Activated CD8-positive, alpha-beta T cell treated with anti-CD3 and anti-CD28 coated beads for 36 hours (primary cell): ENCODE measurements around the gene EPAS1. TPM values are rescaled to one million over a fixed set of nuclear protein-coding genes. Genes with fewer than 3 reads are reported as not detected.

Experiments used
- ATAC-seq: fragments of 200-7000 bp; cut with Tn5 transposase; one replicate; pipeline ENCODE4 v1.10.0; 2021; ENCODE audit warnings: mild to moderate bottlenecking, moderate library complexity
- CTCF ChIA-PET: fragments of 350-600 bp; sonication (Branson Sonifier 250); formaldehyde crosslinking; loops from one replicate; lab custom pipeline; 2021; ENCODE audit warnings: antibody characterized with exemption; lab: Charles Lee
- POLR2A ChIA-PET: fragments of 350-600 bp; sonication (Branson Sonifier 250); formaldehyde crosslinking; loops from one replicate; lab custom pipeline; 2021; ENCODE audit warnings: antibody characterized with exemption; lab: Charles Lee
- DNase-seq: peaks from one replicate; pipeline ENCODE4 v3.0.0-alpha.2; 2020
- H3K27ac Mint-ChIP-seq: one replicate; pipeline ENCODE4 v1.8.0; 2021; ENCODE audit warnings: mild to moderate bottlenecking, mixed read lengths
- H3K27me3 Mint-ChIP-seq: one replicate; pipeline ENCODE4 v1.8.0; 2021; ENCODE audit warnings: mixed read lengths
- H3K36me3 Mint-ChIP-seq: one replicate; pipeline ENCODE4 v1.8.0; 2021; ENCODE audit warnings: low read depth, mixed read lengths
- H3K4me1 Mint-ChIP-seq: one replicate; pipeline ENCODE4 v1.8.0; 2021; ENCODE audit warnings: low read depth, mixed read lengths
- H3K4me3 Mint-ChIP-seq: one replicate; pipeline ENCODE4 v1.8.0; 2021; ENCODE audit warnings: mild to moderate bottlenecking, moderate library complexity, mixed read lengths
- H3K9me3 Mint-ChIP-seq: one replicate; pipeline ENCODE4 v1.8.0; 2021; ENCODE audit warnings: mixed read lengths
- intact Hi-C: fragments of 100-400 bp; cut with micrococcal nuclease; formaldehyde crosslinking; loops from one replicate; pipeline ENCODE4 v1.10.0; 2022
- total RNA-seq, 2 experiments: library from RNA; stranded (reverse); gene quantifications; one replicate each; pipeline ENCODE4 v1.2.3, GENCODE V29; 2021
- TF ChIP-seq, protein P1 (sequence below): fragments of 200-600 bp; IDR thresholded peaks from one replicate; pipeline ENCODE4 v1.8.0; 2022; ENCODE audit warnings: antibody characterized with exemption, mild to moderate bottlenecking

EPAS1 gene
- total RNA-seq, 2 experiments from 2014 or later = 8.3 to 12.2 TPM

DNA sequence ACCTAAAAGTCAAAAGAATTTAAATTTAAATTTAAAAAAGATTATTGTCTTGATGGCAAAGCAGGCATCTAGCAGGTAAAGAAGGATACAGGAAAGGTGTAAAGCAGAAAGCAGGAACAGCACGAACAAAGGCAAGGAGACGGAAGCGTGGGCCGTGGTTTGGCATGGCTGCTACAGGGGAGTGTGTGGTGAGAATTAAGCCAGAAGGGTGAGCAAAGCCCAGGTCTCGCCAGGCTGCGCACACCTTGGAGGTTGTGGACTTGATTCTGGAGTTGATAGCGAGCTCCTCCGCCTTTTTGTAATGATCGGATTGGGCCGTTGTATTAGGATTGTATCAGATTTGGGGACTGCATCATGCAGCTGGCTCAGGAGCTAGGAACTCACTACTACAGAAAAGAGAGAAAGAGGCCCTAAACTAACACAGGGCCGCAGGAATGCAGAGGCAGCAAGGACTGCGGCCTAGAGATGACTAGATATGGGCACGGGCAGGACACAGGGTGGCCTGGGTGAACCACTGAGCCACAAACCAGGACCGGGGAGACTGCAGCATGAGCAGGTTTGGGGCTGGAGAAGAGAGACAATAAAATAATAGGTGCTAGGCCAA, 110.7 kb downstream of the EPAS1 start:
- Mint-ChIP-seq H3K27me3 (no peaks in the 10 kb centered on the region), H3K9me3 (no peaks in the 10 kb centered on the region), H3K4me3 (no peak overlapping the region), H3K4me1 (no peaks in the 10 kb centered on the region), H3K27ac (no peak overlapping the region), H3K36me3 (no peaks in the 10 kb centered on the region)
- TF ChIP-seq, protein P1, sequence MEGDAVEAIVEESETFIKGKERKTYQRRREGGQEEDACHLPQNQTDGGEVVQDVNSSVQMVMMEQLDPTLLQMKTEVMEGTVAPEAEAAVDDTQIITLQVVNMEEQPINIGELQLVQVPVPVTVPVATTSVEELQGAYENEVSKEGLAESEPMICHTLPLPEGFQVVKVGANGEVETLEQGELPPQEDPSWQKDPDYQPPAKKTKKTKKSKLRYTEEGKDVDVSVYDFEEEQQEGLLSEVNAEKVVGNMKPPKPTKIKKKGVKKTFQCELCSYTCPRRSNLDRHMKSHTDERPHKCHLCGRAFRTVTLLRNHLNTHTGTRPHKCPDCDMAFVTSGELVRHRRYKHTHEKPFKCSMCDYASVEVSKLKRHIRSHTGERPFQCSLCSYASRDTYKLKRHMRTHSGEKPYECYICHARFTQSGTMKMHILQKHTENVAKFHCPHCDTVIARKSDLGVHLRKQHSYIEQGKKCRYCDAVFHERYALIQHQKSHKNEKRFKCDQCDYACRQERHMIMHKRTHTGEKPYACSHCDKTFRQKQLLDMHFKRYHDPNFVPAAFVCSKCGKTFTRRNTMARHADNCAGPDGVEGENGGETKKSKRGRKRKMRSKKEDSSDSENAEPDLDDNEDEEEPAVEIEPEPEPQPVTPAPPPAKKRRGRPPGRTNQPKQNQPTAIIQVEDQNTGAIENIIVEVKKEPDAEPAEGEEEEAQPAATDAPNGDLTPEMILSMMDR = no peak
- POLR2A ChIA-PET = no interaction called here
- intact Hi-C loops = no loop called here
- no peak for DNase-seq
- no peak for ATAC-seq
- CTCF ChIA-PET = no interaction called here

DNA sequence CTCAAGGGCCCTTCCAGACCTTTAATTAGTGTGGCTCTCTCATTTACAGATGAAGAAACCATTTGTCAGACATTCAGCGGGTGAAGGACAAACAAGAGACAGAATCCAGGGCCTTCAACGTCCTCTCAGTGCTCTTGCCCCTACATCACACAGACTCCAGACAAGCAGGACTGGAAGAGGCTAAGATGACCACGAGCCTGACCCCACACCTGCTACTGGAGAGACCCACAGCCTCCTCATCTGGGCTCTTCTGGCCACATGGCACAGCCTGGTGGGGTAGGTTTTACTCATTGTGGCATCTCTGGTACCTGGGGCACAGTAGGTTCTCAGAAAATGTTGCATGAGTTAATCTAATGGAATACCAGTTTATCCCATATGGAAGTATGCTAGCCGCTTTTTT, 112.5 kb downstream of the EPAS1 start:
- Mint-ChIP-seq H3K36me3 (no peaks in the 10 kb centered on the region), H3K27ac (no peak overlapping the region), H3K9me3 (no peaks in the 10 kb centered on the region), H3K4me3 (no peak overlapping the region), H3K27me3 (no peaks in the 10 kb centered on the region), H3K4me1 (no peaks in the 10 kb centered on the region)
- ChIA-PET POLR2A (no interaction called here), CTCF (interaction anchor here (1.0 to 2.5 kb wide), 2 partner anchors 52 to 347 kb away, joined by 3 to 10 read pairs; no protein-coding TSS in a partner anchor)
- DNase-seq (no peak), ATAC-seq (no peak)
- intact Hi-C loops = no loop called here
- TF ChIP-seq, protein P1 = no peak

DNA sequence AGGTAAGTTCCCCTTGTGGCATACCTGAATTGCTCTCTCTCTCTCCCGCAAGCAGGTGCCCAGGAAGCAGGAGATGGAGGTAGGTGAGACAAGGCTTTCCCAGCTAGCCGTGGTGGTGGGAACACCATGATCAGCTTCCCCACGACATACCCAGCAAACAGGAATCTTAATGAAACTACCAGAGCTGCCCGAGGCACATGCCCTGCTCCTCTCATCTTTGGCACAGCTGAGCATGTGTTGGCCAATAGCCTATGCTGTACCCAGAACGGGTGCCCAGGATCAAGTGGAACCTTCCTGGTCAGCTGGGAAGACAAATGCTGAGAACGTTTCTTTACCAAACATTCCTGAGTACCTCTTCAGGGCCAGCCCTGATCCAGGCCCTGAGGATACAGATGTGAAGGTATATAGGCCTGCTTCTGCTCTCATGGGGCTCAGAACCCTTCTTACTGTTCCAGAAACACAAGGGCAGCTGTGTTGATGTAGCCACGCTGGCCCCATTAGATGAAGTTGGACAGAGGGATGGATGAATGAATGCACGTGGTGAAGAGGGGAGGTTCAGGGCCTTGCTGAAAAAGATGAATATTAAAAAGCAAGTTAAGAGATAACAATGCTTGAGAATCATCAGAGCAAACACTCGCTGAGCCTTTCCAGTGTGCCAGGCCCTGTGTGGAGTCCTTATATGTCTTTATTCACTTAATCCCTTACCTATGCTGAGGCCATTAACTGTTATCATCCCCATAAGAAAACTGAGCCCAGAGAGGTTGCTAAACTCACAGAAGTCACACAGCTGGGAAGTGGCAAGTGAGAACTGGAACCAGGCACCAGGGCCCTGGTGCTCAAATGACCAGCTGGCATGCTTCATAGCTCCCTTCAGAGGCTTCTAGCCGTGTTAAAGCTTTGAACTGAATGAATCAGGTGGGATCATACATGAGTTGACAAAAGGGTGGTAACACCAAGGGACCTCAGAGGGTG, 113.4 kb downstream of the EPAS1 start:
- H3K9me3 Mint-ChIP-seq = peaks cover 2% of the 10 kb centered on the region
- POLR2A ChIA-PET = no interaction called here
- H3K36me3 Mint-ChIP-seq = no peaks in the 10 kb centered on the region
- intact Hi-C loops = no loop called here
- H3K27ac Mint-ChIP-seq = no peak overlapping the region
- ATAC-seq = no peak
- TF ChIP-seq, protein P1 = no peak
- no peak overlapping the region for H3K4me3 Mint-ChIP-seq
- H3K4me1 Mint-ChIP-seq = no peaks in the 10 kb centered on the region
- CTCF ChIA-PET = interaction anchor here (1.0 to 2.5 kb wide), 2 partner anchors 52 to 348 kb away, joined by 3 to 10 read pairs; no protein-coding TSS in a partner anchor
- no peak for DNase-seq
- no peaks in the 10 kb centered on the region for H3K27me3 Mint-ChIP-seq

DNA sequence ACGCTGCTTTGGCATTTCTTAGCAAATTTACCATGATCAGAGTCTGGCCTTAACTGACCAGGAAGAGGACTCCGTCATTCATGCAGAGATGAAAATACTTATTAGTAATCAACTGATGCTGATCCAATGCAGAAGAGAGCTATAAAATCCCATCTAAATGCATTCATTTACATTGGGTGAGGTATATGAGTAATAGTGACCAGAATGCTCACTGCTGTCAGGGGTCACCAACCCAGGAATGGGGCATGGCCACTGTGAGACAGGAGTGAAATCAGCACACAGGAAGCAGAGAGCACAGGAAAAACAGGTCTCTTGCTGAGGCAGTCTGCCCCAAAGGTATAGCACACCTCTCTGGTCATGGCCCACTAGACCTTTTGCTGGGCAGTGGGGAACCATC, 114.0 kb downstream of the EPAS1 start:
- CTCF ChIA-PET = interaction anchor here (2.5 kb wide), 1 partner anchor 51 kb away, joined by 10 read pairs; no protein-coding TSS in a partner anchor
- Mint-ChIP-seq H3K27ac (no peak overlapping the region), H3K9me3 (peaks cover 2% of the 10 kb centered on the region), H3K4me1 (no peaks in the 10 kb centered on the region), H3K27me3 (no peaks in the 10 kb centered on the region), H3K4me3 (no peak overlapping the region), H3K36me3 (no peaks in the 10 kb centered on the region)
- DNase-seq (no peak), ATAC-seq (no peak)
- intact Hi-C loops = no loop called here
- POLR2A ChIA-PET = no interaction called here
- TF ChIP-seq, protein P1 = no peak
